Astrocyte (in vitro differentiated cells and primary cell): ENCODE measurements around the gene PLCH1. TPM values are rescaled to one million over a fixed set of nuclear protein-coding genes. Genes with fewer than 3 reads are reported as not detected.

Experiments
- DNase-seq: peaks from one replicate; pipeline ENCODE4 v3.0.0-alpha.2; 2010; ENCODE audit warnings: low read depth
- FAIRE-seq: peaks from 2 replicates; lab custom pipeline; 2011; peaks lifted over from hg19 to GRCh38; lab: Jason Lieb, UNC
- H2AFZ ChIP-seq: 2 replicates; pipeline ENCODE4 v1.6.0; 2012; ENCODE audit warnings: low read depth, low read length, inconsistent platforms
- H3K27ac ChIP-seq: 2 replicates; pipeline ENCODE4 v1.5.1; 2011; ENCODE audit warnings: low read depth, low read length, inconsistent platforms
- H3K27me3 ChIP-seq: 2 replicates; pipeline ENCODE4 v1.6.0; 2011; ENCODE audit warnings: low read length, inconsistent platforms; ENCODE audit not compliant: insufficient read depth
- H3K36me3 ChIP-seq: 2 replicates; pipeline ENCODE4 v1.5.1; 2011; ENCODE audit warnings: low read length, inconsistent platforms; ENCODE audit not compliant: insufficient read depth
- H3K4me1 ChIP-seq: 2 replicates; pipeline ENCODE4 v1.5.1; 2011; ENCODE audit warnings: low read length, inconsistent platforms; ENCODE audit not compliant: insufficient read depth
- H3K4me2 ChIP-seq: 2 replicates; pipeline ENCODE4 v1.6.0; 2012; ENCODE audit warnings: low read length, inconsistent platforms
- H3K4me3 ChIP-seq: 2 replicates; pipeline ENCODE4 v1.5.1; 2011; ENCODE audit warnings: low read depth, mild to moderate bottlenecking, low read length, inconsistent platforms; ENCODE audit not compliant: insufficient read depth
- H3K79me2 ChIP-seq: 2 replicates; pipeline ENCODE4 v1.6.0; 2012; ENCODE audit warnings: mild to moderate bottlenecking, low read length, inconsistent platforms; ENCODE audit not compliant: insufficient read depth
- H3K9ac ChIP-seq: 2 replicates; pipeline ENCODE4 v1.6.0; 2012; ENCODE audit warnings: mild to moderate bottlenecking, low read length, inconsistent platforms
- H3K9me3 ChIP-seq: 2 replicates; pipeline ENCODE4 v1.5.1; 2012; ENCODE audit warnings: low read depth, mild to moderate bottlenecking, low read length, inconsistent platforms; ENCODE audit not compliant: insufficient read depth
- H4K20me1 ChIP-seq: 2 replicates; pipeline ENCODE4 v1.6.0; 2012; ENCODE audit warnings: low read length, inconsistent platforms; ENCODE audit not compliant: insufficient read depth
- H3K27ac Mint-ChIP-seq: one replicate; pipeline ENCODE4 v1.8.0; 2021; ENCODE audit warnings: mild to moderate bottlenecking, mixed read lengths; ENCODE audit not compliant: unreplicated experiment
- H3K27me3 Mint-ChIP-seq: one replicate; pipeline ENCODE4 v1.8.0; 2021; ENCODE audit warnings: low read depth, mixed read lengths; ENCODE audit not compliant: unreplicated experiment
- H3K36me3 Mint-ChIP-seq: one replicate; pipeline ENCODE4 v1.8.0; 2021; ENCODE audit warnings: low read depth, mixed read lengths; ENCODE audit not compliant: unreplicated experiment
- H3K4me1 Mint-ChIP-seq: one replicate; pipeline ENCODE4 v1.8.0; 2021; ENCODE audit warnings: low read depth, mixed read lengths; ENCODE audit not compliant: unreplicated experiment
- H3K4me3 Mint-ChIP-seq: one replicate; pipeline ENCODE4 v1.8.0; 2021; ENCODE audit warnings: mild to moderate bottlenecking, moderate library complexity, mixed read lengths; ENCODE audit not compliant: unreplicated experiment
- H3K9me3 Mint-ChIP-seq: one replicate; pipeline ENCODE4 v1.8.0; 2021; ENCODE audit warnings: mild to moderate bottlenecking, mixed read lengths; ENCODE audit not compliant: unreplicated experiment
- EZH2 ChIP-seq: IDR thresholded peaks from 2 replicates; pipeline ENCODE4 v1.6.1; 2012; ENCODE audit warnings: mild to moderate bottlenecking, low read length, inconsistent platforms; ENCODE audit not compliant: insufficient read depth
- total RNA-seq: library from RNA; stranded (reverse); gene quantifications from 2 replicates; pipeline ENCODE4 v1.2.1, GENCODE V29; 2021
- TF ChIP-seq, protein P1 (sequence below): IDR thresholded peaks from 2 replicates; pipeline ENCODE4 v1.5.1; 2011; ENCODE audit warnings: low read depth, mild to moderate bottlenecking, inconsistent platforms, low read length, moderate library complexity; ENCODE audit not compliant: insufficient read depth

Gene PLCH1
- total RNA-seq, 1 donor from 2014 or later, result 1.2 TPM

DNA sequence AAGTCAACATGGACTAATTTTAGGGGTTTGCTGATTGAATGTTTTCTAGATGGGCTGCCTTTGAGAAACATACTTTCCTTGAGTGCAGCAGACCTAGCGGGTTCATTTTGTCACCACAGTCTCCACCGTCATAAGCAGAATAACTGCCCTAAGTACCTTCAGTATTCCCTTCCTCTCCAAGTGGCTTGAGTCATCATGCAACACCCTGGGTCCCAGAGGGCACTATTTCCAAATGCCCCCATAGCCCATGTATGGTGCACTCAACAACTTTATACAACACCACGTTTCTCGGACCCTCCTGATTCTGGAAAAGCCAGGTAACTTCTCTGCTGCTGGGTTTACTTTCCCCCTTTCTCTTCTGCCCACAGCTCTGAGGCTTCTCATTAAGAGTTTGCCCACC, 300.1 kb downstream of the PLCH1 start:
- peaks cover 5% of the 10 kb centered on the region for H3K4me1 Mint-ChIP-seq
- H3K4me2 ChIP-seq, result no peak overlapping the region
- no peak overlapping the region for H3K9ac ChIP-seq
- H3K27me3 Mint-ChIP-seq, result no peaks in the 10 kb centered on the region
- no peak overlapping the region for H3K4me3 ChIP-seq
- no peaks in the 10 kb centered on the region for H3K79me2 ChIP-seq
- FAIRE-seq, result no peak
- H2AFZ ChIP-seq, result no peak overlapping the region
- H3K36me3 Mint-ChIP-seq, result no peaks in the 10 kb centered on the region
- H3K27me3 ChIP-seq, result no peaks in the 10 kb centered on the region
- H3K4me3 Mint-ChIP-seq, result no peak overlapping the region
- H3K4me1 ChIP-seq, result no peaks in the 10 kb centered on the region
- H3K9me3 ChIP-seq, result no peaks in the 10 kb centered on the region
- H3K9me3 Mint-ChIP-seq, result peaks cover 2% of the 10 kb centered on the region
- H4K20me1 ChIP-seq, result no peaks in the 10 kb centered on the region
- H3K36me3 ChIP-seq, result no peaks in the 10 kb centered on the region
- no peak overlapping the region for H3K27ac Mint-ChIP-seq
- TF ChIP-seq EZH2, result no peak
- TF ChIP-seq, protein P1, sequence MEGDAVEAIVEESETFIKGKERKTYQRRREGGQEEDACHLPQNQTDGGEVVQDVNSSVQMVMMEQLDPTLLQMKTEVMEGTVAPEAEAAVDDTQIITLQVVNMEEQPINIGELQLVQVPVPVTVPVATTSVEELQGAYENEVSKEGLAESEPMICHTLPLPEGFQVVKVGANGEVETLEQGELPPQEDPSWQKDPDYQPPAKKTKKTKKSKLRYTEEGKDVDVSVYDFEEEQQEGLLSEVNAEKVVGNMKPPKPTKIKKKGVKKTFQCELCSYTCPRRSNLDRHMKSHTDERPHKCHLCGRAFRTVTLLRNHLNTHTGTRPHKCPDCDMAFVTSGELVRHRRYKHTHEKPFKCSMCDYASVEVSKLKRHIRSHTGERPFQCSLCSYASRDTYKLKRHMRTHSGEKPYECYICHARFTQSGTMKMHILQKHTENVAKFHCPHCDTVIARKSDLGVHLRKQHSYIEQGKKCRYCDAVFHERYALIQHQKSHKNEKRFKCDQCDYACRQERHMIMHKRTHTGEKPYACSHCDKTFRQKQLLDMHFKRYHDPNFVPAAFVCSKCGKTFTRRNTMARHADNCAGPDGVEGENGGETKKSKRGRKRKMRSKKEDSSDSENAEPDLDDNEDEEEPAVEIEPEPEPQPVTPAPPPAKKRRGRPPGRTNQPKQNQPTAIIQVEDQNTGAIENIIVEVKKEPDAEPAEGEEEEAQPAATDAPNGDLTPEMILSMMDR, result no peak
- no peak for DNase-seq
- no peak overlapping the region for H3K27ac ChIP-seq

DNA sequence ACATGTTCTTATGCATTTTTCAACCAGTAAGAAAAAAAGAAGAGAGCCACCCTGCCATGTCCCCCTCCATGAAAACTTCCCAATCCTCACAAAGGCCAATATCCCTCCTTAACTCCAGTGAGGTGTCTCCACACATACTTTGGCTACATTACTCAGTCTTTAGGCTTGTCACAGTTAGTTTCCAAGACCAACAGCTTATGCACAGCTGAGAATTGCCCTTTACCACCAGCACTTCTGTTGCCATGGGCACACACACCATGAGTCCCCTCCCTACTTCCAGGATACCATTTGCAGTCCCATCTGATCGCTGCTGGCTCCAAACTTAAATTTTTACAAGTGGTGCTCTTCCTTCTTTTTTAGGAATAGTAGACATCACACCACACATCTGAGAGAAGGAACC, 301.1 kb downstream of the PLCH1 start:
- Mint-ChIP-seq H3K27ac (no peak overlapping the region), H3K4me1 (peaks cover 5% of the 10 kb centered on the region)
- FAIRE-seq, result no peak

DNA sequence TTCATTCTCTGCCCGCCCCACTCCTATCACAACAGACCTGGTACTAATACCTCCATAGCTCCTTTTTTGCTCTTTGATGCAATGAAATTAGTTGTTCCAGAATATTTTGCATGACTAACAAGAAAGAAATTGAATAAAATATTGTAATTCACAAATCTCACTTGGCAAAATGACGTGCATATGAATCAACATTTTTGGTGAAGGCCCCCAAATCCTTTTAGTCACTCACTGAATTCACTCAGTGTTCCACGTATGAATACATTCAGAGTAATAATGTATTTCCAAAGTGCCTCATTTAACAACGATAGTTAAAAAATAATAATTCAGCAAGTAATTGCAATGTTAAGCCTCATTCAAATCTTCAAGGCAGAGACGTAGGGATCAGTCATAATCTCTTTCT, 302.8 kb downstream of the PLCH1 start:
- H3K9me3 ChIP-seq, result no peaks in the 10 kb centered on the region
- no peaks in the 10 kb centered on the region for H3K36me3 Mint-ChIP-seq
- no peak for DNase-seq
- H3K27ac Mint-ChIP-seq, result no peak overlapping the region
- H3K4me1 ChIP-seq, result no peaks in the 10 kb centered on the region
- peaks cover 5% of the 10 kb centered on the region for H3K4me1 Mint-ChIP-seq
- H3K9me3 Mint-ChIP-seq, result peaks cover 2% of the 10 kb centered on the region
- H3K27me3 ChIP-seq, result no peaks in the 10 kb centered on the region
- no peaks in the 10 kb centered on the region for H4K20me1 ChIP-seq
- H3K4me2 ChIP-seq, result no peak overlapping the region
- H3K27ac ChIP-seq, result no peak overlapping the region
- no peak for FAIRE-seq
- no peak overlapping the region for H2AFZ ChIP-seq
- H3K4me3 ChIP-seq, result no peak overlapping the region
- H3K36me3 ChIP-seq, result no peaks in the 10 kb centered on the region
- no peaks in the 10 kb centered on the region for H3K79me2 ChIP-seq
- H3K9ac ChIP-seq, result no peak overlapping the region
- no peak overlapping the region for H3K4me3 Mint-ChIP-seq
- TF ChIP-seq EZH2, result no peak
- TF ChIP-seq, protein P1, result no peak
- H3K27me3 Mint-ChIP-seq, result no peaks in the 10 kb centered on the region

More for the DNA sequence above, 301.1 kb downstream of the PLCH1 start:
- Mint-ChIP-seq H3K4me3 (no peak overlapping the region), H3K9me3 (peaks cover 2% of the 10 kb centered on the region), H3K36me3 (no peaks in the 10 kb centered on the region), H3K27me3 (no peaks in the 10 kb centered on the region)
- no peaks in the 10 kb centered on the region for H3K36me3 ChIP-seq
- no peak overlapping the region for H2AFZ ChIP-seq
- no peak for DNase-seq
- no peaks in the 10 kb centered on the region for H4K20me1 ChIP-seq
- no peaks in the 10 kb centered on the region for H3K9me3 ChIP-seq
- H3K27me3 ChIP-seq, result no peaks in the 10 kb centered on the region
- H3K27ac ChIP-seq, result no peak overlapping the region
- no peaks in the 10 kb centered on the region for H3K79me2 ChIP-seq
- no peaks in the 10 kb centered on the region for H3K4me1 ChIP-seq
- no peak overlapping the region for H3K4me2 ChIP-seq
- no peak overlapping the region for H3K9ac ChIP-seq
- TF ChIP-seq EZH2, result no peak
- TF ChIP-seq, protein P1, result no peak
- H3K4me3 ChIP-seq, result no peak overlapping the region
